Osteoblast (primary cell): ENCODE data around the gene IGSF6. TPM values are rescaled to one million over a fixed set of nuclear protein-coding genes. Genes with fewer than 3 reads are reported as not detected.
"Not testable (repeated sequence)": the region's sequence is repeated elsewhere in the genome, so short reads cannot be mapped to it uniquely, and the experiment has no call there.

Source experiments
- DNase-seq: peaks from one replicate; pipeline ENCODE4 v3.0.0; 2011; ENCODE audit warnings: low spot score, mixed read lengths; ENCODE audit not compliant: insufficient read length; ENCODE audit errors: missing footprints
- H2AFZ ChIP-seq: 2 replicates; pipeline ENCODE4 v1.6.0; 2011; ENCODE audit warnings: mild to moderate bottlenecking, low read length
- H3K27ac ChIP-seq: 2 replicates; pipeline ENCODE4 v1.5.1; 2011; ENCODE audit warnings: mild to moderate bottlenecking, low read depth, low read length, moderate library complexity
- H3K27me3 ChIP-seq: 2 replicates; pipeline ENCODE4 v1.6.0; 2012; ENCODE audit warnings: mild to moderate bottlenecking, control low read depth, inconsistent platforms, low read length, moderate library complexity; ENCODE audit not compliant: insufficient read depth
- H3K36me3 ChIP-seq: 2 replicates; pipeline ENCODE4 v1.5.1; 2011; ENCODE audit warnings: mild to moderate bottlenecking, low read length, control low read depth, moderate library complexity; ENCODE audit not compliant: insufficient read depth
- H3K4me1 ChIP-seq: 2 replicates; pipeline ENCODE4 v1.5.1; 2011; ENCODE audit warnings: mild to moderate bottlenecking, low read length, control low read depth, moderate library complexity; ENCODE audit not compliant: insufficient read depth
- H3K4me2 ChIP-seq: 2 replicates; pipeline ENCODE4 v1.6.0; 2011; ENCODE audit warnings: mild to moderate bottlenecking, low read length; ENCODE audit not compliant: insufficient read depth
- H3K4me3 ChIP-seq: fragments of 200-600 bp; sonication (generic); 3 replicates; pipeline ENCODE4 v1.5.1; 2012; ENCODE audit warnings: mild to moderate bottlenecking, low read length, inconsistent platforms; ENCODE audit not compliant: insufficient read depth
- H3K79me2 ChIP-seq: 2 replicates; pipeline ENCODE4 v1.6.0; 2012; ENCODE audit warnings: mild to moderate bottlenecking, low read length, control low read depth, inconsistent platforms; ENCODE audit not compliant: insufficient read depth
- H3K9me3 ChIP-seq: 2 replicates; pipeline ENCODE4 v1.5.1; 2011; ENCODE audit warnings: low read depth, low read length, control low read depth
- H4K20me1 ChIP-seq: 2 replicates; pipeline ENCODE4 v1.6.0; 2012; ENCODE audit warnings: mild to moderate bottlenecking, low read length, control low read depth; ENCODE audit not compliant: insufficient read depth
- CTCF ChIP-seq: IDR thresholded peaks from 2 replicates; pipeline ENCODE4 v1.5.1; 2011; ENCODE audit warnings: mild to moderate bottlenecking, low read depth, low read length, moderate library complexity; ENCODE audit errors: extremely low read depth
- total RNA-seq: library from RNA; depleted of rRNA; stranded (reverse); fragments of >200 nt; gene quantifications from 2 replicates; pipeline ENCODE4 v1.2.3, GENCODE V29; 2012

IGSF6 gene
- total RNA-seq, 1 donor = 0.36 TPM

GRCh38 chr16:21634216-21634615, 18.2 kb downstream of the IGSF6 start:
- Histone ChIP-seq H3K27me3 (no peaks in the 10 kb centered on the region), H3K4me3 (no peak overlapping the region), H2AFZ (no peak overlapping the region), H4K20me1 (no peaks in the 10 kb centered on the region), H3K4me2 (no peak overlapping the region), H3K79me2 (peaks cover 39% of the 10 kb centered on the region), H3K36me3 (peaks cover 13% of the 10 kb centered on the region), H3K4me1 (peaks cover 15% of the 10 kb centered on the region), H3K9me3 (no peaks in the 10 kb centered on the region), H3K27ac (no peak overlapping the region)
- TF ChIP-seq CTCF = no peak
- no peak for DNase-seq

GRCh38 chr16:21631951-21632575, 20.3 kb downstream of the IGSF6 start:
- peaks cover 33% of the 10 kb centered on the region for H3K79me2 ChIP-seq
- not testable (repeated sequence) for H4K20me1 ChIP-seq, H2AFZ ChIP-seq

DNA sequence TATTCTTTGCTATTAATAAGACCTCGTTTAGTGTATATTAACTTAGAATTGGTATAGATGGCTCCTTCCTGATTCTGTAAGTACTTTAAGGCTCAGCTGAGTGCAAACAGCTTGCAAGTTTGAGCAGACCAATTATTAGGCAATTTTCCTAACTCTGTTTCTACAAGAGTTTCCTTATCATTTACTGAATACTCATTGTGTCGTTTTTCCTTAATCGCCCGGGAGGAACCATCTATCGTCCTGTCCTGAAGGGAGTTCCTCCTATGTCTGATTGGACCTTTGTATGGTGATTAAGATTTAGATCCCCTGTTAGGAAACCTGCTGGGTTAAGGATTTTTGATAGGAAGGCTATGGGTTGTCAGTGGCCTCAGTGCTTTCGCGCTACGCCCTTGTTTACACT, 21.0 kb downstream of the IGSF6 start:
- H3K9me3 ChIP-seq, H2AFZ ChIP-seq, H3K4me3 ChIP-seq, DNase-seq, H3K27ac ChIP-seq, H4K20me1 ChIP-seq, H3K4me2 ChIP-seq, H3K27me3 ChIP-seq: not testable (repeated sequence)
- peaks cover 13% of the 10 kb centered on the region for H3K36me3 ChIP-seq
- H3K79me2 ChIP-seq = peaks cover 30% of the 10 kb centered on the region
- H3K4me1 ChIP-seq = peaks cover 32% of the 10 kb centered on the region

More at GRCh38 chr16:21631951-21632575, 20.3 kb downstream of the IGSF6 start:
- not testable (repeated sequence) for H3K4me3 ChIP-seq, H3K4me2 ChIP-seq, H3K27ac ChIP-seq, H3K27me3 ChIP-seq, DNase-seq, H3K9me3 ChIP-seq
- H3K4me1 ChIP-seq = peaks cover 25% of the 10 kb centered on the region
- H3K36me3 ChIP-seq = peaks cover 13% of the 10 kb centered on the region

- H3K27ac ChIP-seq = not testable (repeated sequence)
These were observed 21.5 kb downstream of the IGSF6 start for GRCh38 chr16:21630866-21631265.

GRCh38 chr16:21629616-21630539, 22.5 kb downstream of the IGSF6 start:
- Histone ChIP-seq H3K36me3 (peaks cover 13% of the 10 kb centered on the region), H3K27ac (peak overlapping the region; percentile 92)
- not testable (repeated sequence) for H3K4me2 ChIP-seq

More at GRCh38 chr16:21630866-21631265, 21.5 kb downstream of the IGSF6 start:
- not testable (repeated sequence) for H3K9me3 ChIP-seq, H2AFZ ChIP-seq, DNase-seq, H3K4me2 ChIP-seq, H3K27me3 ChIP-seq, H3K4me3 ChIP-seq, H4K20me1 ChIP-seq
- peaks cover 28% of the 10 kb centered on the region for H3K79me2 ChIP-seq
- H3K4me1 ChIP-seq = peaks cover 37% of the 10 kb centered on the region
- peaks cover 13% of the 10 kb centered on the region for H3K36me3 ChIP-seq

More at GRCh38 chr16:21629616-21630539, 22.5 kb downstream of the IGSF6 start:
- Histone ChIP-seq H3K79me2 (peaks cover 34% of the 10 kb centered on the region), H3K4me1 (peaks cover 39% of the 10 kb centered on the region)
- not testable (repeated sequence) for DNase-seq, H3K27me3 ChIP-seq, H2AFZ ChIP-seq, H4K20me1 ChIP-seq, H3K4me3 ChIP-seq, H3K9me3 ChIP-seq
